MCF 10A (cell line): ENCODE measurements around the gene SELENOV. TPM values are rescaled to one million over a fixed set of nuclear protein-coding genes. Genes with fewer than 3 reads are reported as not detected.

Source experiments
- BruUV-seq: library from RNA; stranded (reverse); fragments of 400-500 nt; replicated peaks from 2 replicates; lab custom pipeline; 2021; lab: Mats Ljungman, UMichigan
- CTCF ChIA-PET: fragments of 300-600 bp; sonication (Branson Sonifier 250); formaldehyde crosslinking; extraction: SDS; loops from one replicate; lab custom pipeline; 2021; ENCODE audit warnings: antibody characterized with exemption, inconsistent platforms; lab: Yijun Ruan, JAX
- POLR2A ChIA-PET: fragments of 300-600, 350-650 bp; sonication (Branson Sonifier 250); formaldehyde crosslinking; extraction: SDS; loops from one replicate; lab custom pipeline; 2020; ENCODE audit warnings: antibody characterized with exemption, inconsistent platforms; lab: Yijun Ruan, JAX
- DNase-seq: peaks from one replicate; pipeline ENCODE4 v3.0.0-alpha.2; 2018; ENCODE audit not compliant: unreplicated experiment
- H3K27ac Mint-ChIP-seq: one replicate; pipeline ENCODE4 v1.8.0; 2022; ENCODE audit warnings: mild to moderate bottlenecking, low read depth, mixed read lengths; ENCODE audit not compliant: unreplicated experiment
- H3K27me3 Mint-ChIP-seq: one replicate; pipeline ENCODE4 v1.8.0; 2022; ENCODE audit warnings: mixed read lengths; ENCODE audit not compliant: insufficient read depth, unreplicated experiment
- H3K36me3 Mint-ChIP-seq: one replicate; pipeline ENCODE4 v1.8.0; 2022; ENCODE audit warnings: mild to moderate bottlenecking, moderate library complexity, mixed read lengths; ENCODE audit not compliant: insufficient read depth, unreplicated experiment
- H3K4me1 Mint-ChIP-seq: one replicate; pipeline ENCODE4 v1.8.0; 2022; ENCODE audit warnings: mixed read lengths; ENCODE audit not compliant: insufficient read depth, unreplicated experiment
- H3K4me3 Mint-ChIP-seq: one replicate; pipeline ENCODE4 v1.8.0; 2022; ENCODE audit warnings: mild to moderate bottlenecking, moderate library complexity, mixed read lengths; ENCODE audit not compliant: unreplicated experiment
- H3K9me3 Mint-ChIP-seq: one replicate; pipeline ENCODE4 v1.8.0; 2022; ENCODE audit warnings: mixed read lengths; ENCODE audit not compliant: unreplicated experiment
- CTCF ChIP-seq: fragments of 200-600 bp; IDR thresholded peaks from one replicate; pipeline ENCODE4 v1.8.0; 2022; ENCODE audit warnings: antibody characterized with exemption, mild to moderate bottlenecking; ENCODE audit not compliant: unreplicated experiment
- intact Hi-C: fragments of 100-400 bp; cut with micrococcal nuclease; formaldehyde crosslinking; loops from 2 replicates; pipeline ENCODE4 v1.14.1; 2022
- total RNA-seq: library from RNA; stranded (reverse); gene quantifications from 2 replicates; pipeline ENCODE4 v1.2.3, GENCODE V29; 2022

The SELENOV gene
- total RNA-seq, 1 experiment from 2014 or later: not detected

GRCh38 chr19:39479916-39480315 lies 35.0 kb upstream of the SELENOV start:
- H3K4me1 Mint-ChIP-seq: peaks cover 15% of the 10 kb centered on the region
- ChIA-PET POLR2A (interaction anchor here (0.6 to 2.1 kb wide), 10 partner anchors 29 to 75 kb away, joined by 3 to 14 read pairs (median 4); partner anchors contain the start of genes EID2, EID2B, RPS16 and SUPT5H), CTCF (interaction anchor here (0.7 kb wide), 1 partner anchor 291 kb away, joined by 3 read pairs; no protein-coding TSS in a partner anchor)
- no peak for DNase-seq
- no peaks in the 10 kb centered on the region for H3K9me3 Mint-ChIP-seq
- H3K27ac Mint-ChIP-seq: peak overlapping the region; percentile 91
- no peak for TF ChIP-seq CTCF
- H3K27me3 Mint-ChIP-seq: no peaks in the 10 kb centered on the region
- peak overlapping the region; percentile 88 for H3K4me3 Mint-ChIP-seq
- H3K36me3 Mint-ChIP-seq: peaks cover 38% of the 10 kb centered on the region
- no TSS peak for BruUV-seq
- intact Hi-C loops: no loop called here

- peaks cover 15% of the 10 kb centered on the region for H3K4me1 Mint-ChIP-seq
- ChIA-PET POLR2A (interaction anchor here (0.6 to 2.1 kb wide), 13 partner anchors 30 to 79 kb away, joined by 3 to 14 read pairs (median 4); partner anchors contain the start of genes EID2, EID2B, RPS16 and SUPT5H), CTCF (interaction anchor here (0.7 kb wide), 1 partner anchor 290 kb away, joined by 3 read pairs; no protein-coding TSS in a partner anchor)
- DNase-seq: peak; percentile 96
- no peak for TF ChIP-seq CTCF
- H3K36me3 Mint-ChIP-seq: peaks cover 32% of the 10 kb centered on the region
- H3K9me3 Mint-ChIP-seq: no peaks in the 10 kb centered on the region
- H3K27me3 Mint-ChIP-seq: no peaks in the 10 kb centered on the region
- peak within 1 kb of the TSS; percentile 88 for H3K4me3 Mint-ChIP-seq
- peak within 1 kb of the TSS; percentile 91 for H3K27ac Mint-ChIP-seq
- BruUV-seq: TSS peak; percentile 25
- intact Hi-C loops: no loop called here
Measured at GRCh38 chr19:39480337-39481228, 34.4 kb upstream of the SELENOV start, which contains the start of gene TIMM50. TSS of gene TIMM50 (plus strand) at chr19:39480838. CDS start at chr19:39480854, 16 bp downstream.

GRCh38 chr19:39481229-39481545 lies 33.8 kb upstream of the SELENOV start:
- ChIA-PET POLR2A (interaction anchor here (0.8 to 2.1 kb wide), 6 partner anchors 36 to 59 kb away, joined by 3 to 14 read pairs (median 4); partner anchors contain the start of genes EID2, RPS16 and SUPT5H), CTCF (no interaction called here)
- TF ChIP-seq CTCF: no peak
- intact Hi-C loops: no loop called here
- peaks cover 15% of the 10 kb centered on the region for H3K4me1 Mint-ChIP-seq
- H3K4me3 Mint-ChIP-seq: peak overlapping the region; percentile 88
- H3K27ac Mint-ChIP-seq: peak overlapping the region; percentile 91
- H3K9me3 Mint-ChIP-seq: no peaks in the 10 kb centered on the region
- no peak for DNase-seq
- H3K27me3 Mint-ChIP-seq: no peaks in the 10 kb centered on the region
- BruUV-seq: TSS peak; percentile 23
- peaks cover 26% of the 10 kb centered on the region for H3K36me3 Mint-ChIP-seq

- Mint-ChIP-seq H3K4me1 (peaks cover 15% of the 10 kb centered on the region), H3K9me3 (no peaks in the 10 kb centered on the region), H3K27me3 (no peaks in the 10 kb centered on the region), H3K4me3 (peak overlapping the region; percentile 88), H3K36me3 (peaks cover 26% of the 10 kb centered on the region), H3K27ac (peak overlapping the region; percentile 91)
- ChIA-PET CTCF (interaction anchor here (0.8 to 1.1 kb wide), 2 partner anchors 51 to 58 kb away, joined by 4 read pairs; partner anchors contain the start of gene EID2), POLR2A (interaction anchor here (0.7 to 2.1 kb wide), 3 partner anchors 46 to 73 kb away, joined by 3 to 14 read pairs (median 4); partner anchors contain the start of gene RPS16)
- TF ChIP-seq CTCF: no peak
- DNase-seq: no peak
- intact Hi-C loops: no loop called here
- BruUV-seq: no TSS peak
Measured at GRCh38 chr19:39481676-39482075, 33.3 kb upstream of the SELENOV start.
